K562 treated with DMSO at 1 percent for 4 hours (cell line): ENCODE measurements around the gene CCDC136. TPM values are rescaled to one million over a fixed set of nuclear protein-coding genes. Genes with fewer than 3 reads are reported as not detected.

Experiments used
- total RNA-seq: library from RNA; unstranded; fragments of 300-600 nt; gene quantifications from 2 replicates; pipeline ENCODE4 v1.2.3, GENCODE V29; 2022; ENCODE audit not compliant: insufficient read depth

Gene CCDC136
- total RNA-seq, result 16.1 and 38.4 TPM in 2 replicates

GRCh38 chr7:128791121-128791971 is at the start of gene CCDC136:
TSS of gene CCDC136 (plus strand) at chr7:128791968. CDS start at chr7:128792412, 444 bp downstream.

GRCh38 chr7:128775744-128776474 is 15.9 kb upstream of the CCDC136 start, which contains the start of gene OPN1SW:
TSS of gene OPN1SW (minus strand) at chr7:128775794. CDS start at chr7:128775781, 13 bp downstream.

GRCh38 chr7:128830231-128831177 is 38.7 kb downstream of the CCDC136 start, which contains the start of gene FLNC:
TSS of gene FLNC (plus strand) at chr7:128830406. CDS start at chr7:128830638, 232 bp downstream.

GRCh38 chr7:128862571-128863432 is 71.0 kb downstream of the CCDC136 start, which contains the start of gene ATP6V1F:
TSS of gene ATP6V1F (plus strand) at chr7:128862856. CDS start at chr7:128862905, 49 bp downstream.

Other genes with a start within 250 kb of the CCDC136 start
- 0.26 and 0.65 TPM in 2 replicates for gene GARIN1A, start 119.7 kb upstream of the CCDC136 start, total RNA-seq
- gene CALU, start 52.6 kb upstream of the CCDC136 start, total RNA-seq, result 178 and 192 TPM in 2 replicates
- gene OPN1SW, start 16.2 kb upstream of the CCDC136 start, total RNA-seq, result not detected in 2 replicates
- 91.3 and 106 TPM in 2 replicates for gene FLNC, start 38.4 kb downstream of the CCDC136 start, total RNA-seq
- 640 and 645 TPM in 2 replicates for gene ATP6V1F, start 70.9 kb downstream of the CCDC136 start, total RNA-seq
- 0.27 TPM in 1 of 2 replicates, not detected in the other for gene KCP, start 118.7 kb downstream of the CCDC136 start, total RNA-seq
- not detected in 2 replicates for gene IRF5, start 146.0 kb downstream of the CCDC136 start, total RNA-seq